OCI-LY7 (cell line): ENCODE data around the gene NXPH1.

Source experiments
- CTCF ChIP-seq: fragments of 200-600 bp; sonication (generic); conservative IDR thresholded peaks from 2 replicates; pipeline ENCODE4 v1.5.1; 2014; ENCODE audit warnings: mild to moderate bottlenecking, antibody characterized with exemption, low read length, moderate library complexity, mixed read lengths
- EZH2phosphoT487 ChIP-seq: fragments of 200-600 bp; sonication (generic); IDR thresholded peaks from 2 replicates; pipeline ENCODE4 v1.6.1; 2018; ENCODE audit warnings: low read depth, borderline replicate concordance, mild to moderate bottlenecking, mixed run types, antibody characterized with exemption, low read length, moderate library complexity, mixed read lengths

GRCh38 chr7:8591289-8591688, 157.9 kb downstream of the NXPH1 start:
- TF ChIP-seq EZH2phosphoT487 (no peak), CTCF (no peak)
